Measurements from ENCODE around the gene ZKSCAN2. TPM values are rescaled to one million over a fixed set of nuclear protein-coding genes. Genes with fewer than 3 reads are reported as not detected.

ZKSCAN2 gene
- polyA plus RNA-seq, 1 donor from 2014 or later = 14.0 TPM

- H3F3A ChIP-seq (ENCODE audit: insufficient read depth, low read length, poor library complexity, severe bottlenecking) = no peaks in the 10 kb centered on the region
- no peak overlapping the region for H3K4me3 ChIP-seq (ENCODE audit: low read length)
- no peak overlapping the region for H3K4me2 ChIP-seq (ENCODE audit: low read length)
- no peak overlapping the region for H3K27ac ChIP-seq (ENCODE audit: low read length)
- H3K9me2 ChIP-seq (ENCODE audit: insufficient read depth, low read length) = no peaks in the 10 kb centered on the region
- no peak for TF ChIP-seq POLR2AphosphoS5 (IDR thresholded peaks at IDR 0.05)
- TF ChIP-seq SMC3 (conservative IDR thresholded peaks at IDR 0.05; ENCODE audit: poor library complexity) = no peak
- no peak for TF ChIP-seq EZH2 (IDR thresholded peaks at IDR 0.05; ENCODE audit: borderline replicate concordance, insufficient read depth, low read length, poor library complexity, severe bottlenecking)
- TF ChIP-seq TAF1 (IDR thresholded peaks at IDR 0.05; ENCODE audit: low read depth) = no peak
- TF ChIP-seq, protein P1, sequence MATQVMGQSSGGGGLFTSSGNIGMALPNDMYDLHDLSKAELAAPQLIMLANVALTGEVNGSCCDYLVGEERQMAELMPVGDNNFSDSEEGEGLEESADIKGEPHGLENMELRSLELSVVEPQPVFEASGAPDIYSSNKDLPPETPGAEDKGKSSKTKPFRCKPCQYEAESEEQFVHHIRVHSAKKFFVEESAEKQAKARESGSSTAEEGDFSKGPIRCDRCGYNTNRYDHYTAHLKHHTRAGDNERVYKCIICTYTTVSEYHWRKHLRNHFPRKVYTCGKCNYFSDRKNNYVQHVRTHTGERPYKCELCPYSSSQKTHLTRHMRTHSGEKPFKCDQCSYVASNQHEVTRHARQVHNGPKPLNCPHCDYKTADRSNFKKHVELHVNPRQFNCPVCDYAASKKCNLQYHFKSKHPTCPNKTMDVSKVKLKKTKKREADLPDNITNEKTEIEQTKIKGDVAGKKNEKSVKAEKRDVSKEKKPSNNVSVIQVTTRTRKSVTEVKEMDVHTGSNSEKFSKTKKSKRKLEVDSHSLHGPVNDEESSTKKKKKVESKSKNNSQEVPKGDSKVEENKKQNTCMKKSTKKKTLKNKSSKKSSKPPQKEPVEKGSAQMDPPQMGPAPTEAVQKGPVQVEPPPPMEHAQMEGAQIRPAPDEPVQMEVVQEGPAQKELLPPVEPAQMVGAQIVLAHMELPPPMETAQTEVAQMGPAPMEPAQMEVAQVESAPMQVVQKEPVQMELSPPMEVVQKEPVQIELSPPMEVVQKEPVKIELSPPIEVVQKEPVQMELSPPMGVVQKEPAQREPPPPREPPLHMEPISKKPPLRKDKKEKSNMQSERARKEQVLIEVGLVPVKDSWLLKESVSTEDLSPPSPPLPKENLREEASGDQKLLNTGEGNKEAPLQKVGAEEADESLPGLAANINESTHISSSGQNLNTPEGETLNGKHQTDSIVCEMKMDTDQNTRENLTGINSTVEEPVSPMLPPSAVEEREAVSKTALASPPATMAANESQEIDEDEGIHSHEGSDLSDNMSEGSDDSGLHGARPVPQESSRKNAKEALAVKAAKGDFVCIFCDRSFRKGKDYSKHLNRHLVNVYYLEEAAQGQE (IDR thresholded peaks at IDR 0.05; ENCODE audit: borderline replicate concordance) = no peak
- no peak for TF ChIP-seq MXI1 (conservative IDR thresholded peaks at IDR 0.05; ENCODE audit: poor library complexity, severe bottlenecking)
- TF ChIP-seq RAD21 (conservative IDR thresholded peaks at IDR 0.05) = no peak
- no peak for TF ChIP-seq EP300 (conservative IDR thresholded peaks at IDR 0.05; ENCODE audit: poor library complexity, severe bottlenecking)
- TF ChIP-seq, protein P2, sequence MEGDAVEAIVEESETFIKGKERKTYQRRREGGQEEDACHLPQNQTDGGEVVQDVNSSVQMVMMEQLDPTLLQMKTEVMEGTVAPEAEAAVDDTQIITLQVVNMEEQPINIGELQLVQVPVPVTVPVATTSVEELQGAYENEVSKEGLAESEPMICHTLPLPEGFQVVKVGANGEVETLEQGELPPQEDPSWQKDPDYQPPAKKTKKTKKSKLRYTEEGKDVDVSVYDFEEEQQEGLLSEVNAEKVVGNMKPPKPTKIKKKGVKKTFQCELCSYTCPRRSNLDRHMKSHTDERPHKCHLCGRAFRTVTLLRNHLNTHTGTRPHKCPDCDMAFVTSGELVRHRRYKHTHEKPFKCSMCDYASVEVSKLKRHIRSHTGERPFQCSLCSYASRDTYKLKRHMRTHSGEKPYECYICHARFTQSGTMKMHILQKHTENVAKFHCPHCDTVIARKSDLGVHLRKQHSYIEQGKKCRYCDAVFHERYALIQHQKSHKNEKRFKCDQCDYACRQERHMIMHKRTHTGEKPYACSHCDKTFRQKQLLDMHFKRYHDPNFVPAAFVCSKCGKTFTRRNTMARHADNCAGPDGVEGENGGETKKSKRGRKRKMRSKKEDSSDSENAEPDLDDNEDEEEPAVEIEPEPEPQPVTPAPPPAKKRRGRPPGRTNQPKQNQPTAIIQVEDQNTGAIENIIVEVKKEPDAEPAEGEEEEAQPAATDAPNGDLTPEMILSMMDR (IDR thresholded peaks at IDR 0.05; ENCODE audit: poor library complexity, severe bottlenecking) = no peak
- H3K9ac ChIP-seq (ENCODE audit: low read length) = no peak overlapping the region
- H4K20me1 ChIP-seq (ENCODE audit: insufficient read depth) = no peaks in the 10 kb centered on the region
- no peaks in the 10 kb centered on the region for H3K9me3 ChIP-seq (ENCODE audit: low read length)
- H2AFZ ChIP-seq (ENCODE audit: low read depth, low read length) = no peak overlapping the region
- H3K27me3 ChIP-seq (ENCODE audit: insufficient read depth, low read depth, low read length) = no peaks in the 10 kb centered on the region
- no peaks in the 10 kb centered on the region for H3K79me2 ChIP-seq (replicated peaks; ENCODE audit: insufficient read depth, low read length)
- H3K36me3 ChIP-seq (ENCODE audit: insufficient read depth, low read length) = no peaks in the 10 kb centered on the region
These were observed 58.2 kb downstream of the ZKSCAN2 start for GRCh38 chr16:25199457-25199856.

- H3K27me3 ChIP-seq (ENCODE audit: insufficient read depth, low read depth, low read length) = no peaks in the 10 kb centered on the region
These were observed 59.6 kb downstream of the ZKSCAN2 start for GRCh38 chr16:25198021-25198420.

More at GRCh38 chr16:25198021-25198420, 59.6 kb downstream of the ZKSCAN2 start:
- Histone ChIP-seq H3K36me3 (ENCODE audit: insufficient read depth, low read length) (no peaks in the 10 kb centered on the region), H3K9ac (ENCODE audit: low read length) (no peak overlapping the region), H2AFZ (ENCODE audit: low read depth, low read length) (no peak overlapping the region), H3K79me2 (replicated peaks; ENCODE audit: insufficient read depth, low read length) (no peaks in the 10 kb centered on the region), H3K9me2 (ENCODE audit: insufficient read depth, low read length) (no peaks in the 10 kb centered on the region), H3K4me2 (ENCODE audit: low read length) (no peak overlapping the region), H4K20me1 (ENCODE audit: insufficient read depth) (no peaks in the 10 kb centered on the region), H3F3A (ENCODE audit: insufficient read depth, low read length, poor library complexity, severe bottlenecking) (no peaks in the 10 kb centered on the region), H3K4me3 (ENCODE audit: low read length) (no peak overlapping the region), H3K27ac (ENCODE audit: low read length) (no peak overlapping the region), H3K9me3 (ENCODE audit: low read length) (no peaks in the 10 kb centered on the region)
- TF ChIP-seq POLR2AphosphoS5 (IDR thresholded peaks at IDR 0.05) = no peak
- no peak for TF ChIP-seq EP300 (conservative IDR thresholded peaks at IDR 0.05; ENCODE audit: poor library complexity, severe bottlenecking)
- TF ChIP-seq EZH2 (IDR thresholded peaks at IDR 0.05; ENCODE audit: borderline replicate concordance, insufficient read depth, low read length, poor library complexity, severe bottlenecking) = no peak
- TF ChIP-seq, protein P2 (IDR thresholded peaks at IDR 0.05; ENCODE audit: poor library complexity, severe bottlenecking) = no peak
- no peak for TF ChIP-seq SMC3 (conservative IDR thresholded peaks at IDR 0.05; ENCODE audit: poor library complexity)
- no peak for TF ChIP-seq RAD21 (conservative IDR thresholded peaks at IDR 0.05)
- TF ChIP-seq, protein P1 (IDR thresholded peaks at IDR 0.05; ENCODE audit: borderline replicate concordance) = no peak
- TF ChIP-seq MXI1 (conservative IDR thresholded peaks at IDR 0.05; ENCODE audit: poor library complexity, severe bottlenecking) = no peak
- no peak for TF ChIP-seq TAF1 (IDR thresholded peaks at IDR 0.05; ENCODE audit: low read depth)
